Loucy (cell line): ENCODE measurements around the gene SPAM1.
A peak's percentile ranks its signal among the peaks of the same experiment; 100 is the strongest.

ENCODE experiments used
- H2AFZ ChIP-seq: fragments of 200-600 bp; sonication (generic); 2 replicates; pipeline ENCODE4 v1.6.0; 2016; ENCODE audit warnings: antibody characterized with exemption, mild to moderate bottlenecking, low read length, moderate library complexity
- H3F3A ChIP-seq: fragments of 200-600 bp; 2 replicates; pipeline ENCODE4 v1.6.0; 2016; ENCODE audit warnings: antibody characterized with exemption, low read depth, mild to moderate bottlenecking
- H3K27me3 ChIP-seq: fragments of 200-600 bp; sonication (generic); 2 replicates; pipeline ENCODE4 v1.6.1; 2014; ENCODE audit warnings: low read length, mild to moderate bottlenecking; ENCODE audit not compliant: insufficient read depth, poor library complexity, severe bottlenecking
- H3K36me3 ChIP-seq: fragments of 200-600 bp; sonication (generic); 2 replicates; pipeline ENCODE4 v1.6.1; 2016; ENCODE audit warnings: low read length; ENCODE audit not compliant: insufficient read depth
- H3K4me1 ChIP-seq: fragments of 200-600 bp; sonication (generic); 2 replicates; pipeline ENCODE4 v1.5.1; 2014; ENCODE audit warnings: low read length, mild to moderate bottlenecking; ENCODE audit not compliant: insufficient read depth, poor library complexity, severe bottlenecking
- H3K4me2 ChIP-seq: fragments of 200-600 bp; sonication (generic); 2 replicates; pipeline ENCODE4 v1.6.0; 2014; ENCODE audit warnings: antibody characterized with exemption, low read length, low read depth, mild to moderate bottlenecking; ENCODE audit not compliant: poor library complexity, severe bottlenecking
- H3K4me3 ChIP-seq: fragments of 200-600 bp; sonication (generic); 2 replicates; pipeline ENCODE4 v1.5.1; 2014; ENCODE audit warnings: low read length, mild to moderate bottlenecking, mixed read lengths; ENCODE audit not compliant: poor library complexity, severe bottlenecking
- H3K79me2 ChIP-seq: fragments of 200-600 bp; sonication (generic); 2 replicates; pipeline ENCODE4 v1.6.1; 2014; ENCODE audit warnings: low read length; ENCODE audit not compliant: insufficient read depth
- H3K9ac ChIP-seq: fragments of 200-600 bp; sonication (generic); 2 replicates; pipeline ENCODE4 v1.6.0; 2014; ENCODE audit warnings: mild to moderate bottlenecking, low read depth, low read length, moderate library complexity; ENCODE audit not compliant: poor library complexity, severe bottlenecking
- H3K9me2 ChIP-seq: fragments of 200-600 bp; sonication (generic); replicated peaks from 2 replicates; pipeline ENCODE4 v1.6.1; 2016; ENCODE audit warnings: low read depth, low read length, mixed read lengths
- H3K9me3 ChIP-seq: fragments of 200-600 bp; sonication (generic); 2 replicates; pipeline ENCODE4 v1.6.1; 2014; ENCODE audit warnings: mild to moderate bottlenecking, antibody characterized with exemption, low read length, low read depth; ENCODE audit not compliant: insufficient read depth
- H4K20me1 ChIP-seq: fragments of 200-600 bp; sonication (generic); 2 replicates; pipeline ENCODE4 v1.6.0; 2014; ENCODE audit warnings: antibody characterized with exemption, low read length, mild to moderate bottlenecking; ENCODE audit not compliant: insufficient read depth, poor library complexity, severe bottlenecking
- CTCF ChIP-seq: fragments of 200-600 bp; sonication (generic); conservative IDR thresholded peaks from 2 replicates; pipeline ENCODE4 v1.5.1; 2014; ENCODE audit warnings: mild to moderate bottlenecking, antibody characterized with exemption, low read length
- EZH2phosphoT487 ChIP-seq: fragments of 200-600 bp; IDR thresholded peaks from 2 replicates; pipeline ENCODE4 v1.6.1; 2018; ENCODE audit warnings: antibody characterized with exemption, mild to moderate bottlenecking, moderate library complexity, borderline replicate concordance

Gene SPAM1

DNA sequence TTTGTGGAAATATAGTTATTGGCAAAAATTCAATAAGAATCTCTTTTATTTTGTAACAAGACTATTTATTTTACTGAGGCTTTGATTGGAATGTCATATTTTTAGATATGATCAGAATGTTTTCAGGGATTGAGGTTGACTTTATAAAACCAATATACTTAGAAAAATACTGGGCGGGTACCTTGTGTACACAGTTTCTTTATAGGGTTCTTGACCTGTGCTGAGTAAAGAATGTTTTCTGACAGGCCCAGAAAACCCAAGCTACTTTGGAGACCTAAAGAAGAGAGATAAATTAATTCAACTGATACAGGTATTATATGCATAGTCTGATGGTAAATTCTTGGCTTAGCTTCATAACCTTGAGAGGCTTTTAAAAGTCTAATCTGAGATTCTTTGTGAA, 23.9 kb upstream of the SPAM1 start:
- no peaks in the 10 kb centered on the region for H3K79me2 ChIP-seq
- H3K9ac ChIP-seq: no peak overlapping the region
- no peak overlapping the region for H2AFZ ChIP-seq
- TF ChIP-seq EZH2phosphoT487: no peak
- TF ChIP-seq CTCF: no peak
- H3K4me3 ChIP-seq: no peak overlapping the region
- no peak overlapping the region for H3K4me2 ChIP-seq
- H3K4me1 ChIP-seq: no peaks in the 10 kb centered on the region
- no peaks in the 10 kb centered on the region for H3K27me3 ChIP-seq
- no peaks in the 10 kb centered on the region for H4K20me1 ChIP-seq
- H3K9me3 ChIP-seq: no peaks in the 10 kb centered on the region
- H3K36me3 ChIP-seq: no peaks in the 10 kb centered on the region
- no peaks in the 10 kb centered on the region for H3F3A ChIP-seq
- H3K9me2 ChIP-seq: no peaks in the 10 kb centered on the region

- Histone ChIP-seq H3K79me2 (no peaks in the 10 kb centered on the region), H3K36me3 (no peaks in the 10 kb centered on the region), H3K4me3 (no peak overlapping the region), H3K9me2 (no peaks in the 10 kb centered on the region), H3K9me3 (no peaks in the 10 kb centered on the region), H3K27me3 (no peaks in the 10 kb centered on the region), H2AFZ (no peak overlapping the region), H3K4me1 (no peaks in the 10 kb centered on the region), H4K20me1 (no peaks in the 10 kb centered on the region), H3K9ac (no peak overlapping the region), H3F3A (no peaks in the 10 kb centered on the region), H3K4me2 (no peak overlapping the region)
- TF ChIP-seq EZH2phosphoT487 (no peak), CTCF (no peak)
Observed at GRCh38 chr7:123905714-123906113, 19.3 kb upstream of the SPAM1 start.

- H3K4me3 ChIP-seq: no peak overlapping the region
- TF ChIP-seq CTCF (peak; percentile 41; the same call in 1 of the 2 replicates), EZH2phosphoT487 (no peak)
- no peaks in the 10 kb centered on the region for H4K20me1 ChIP-seq
Observed at GRCh38 chr7:123916240-123916724, 8.8 kb upstream of the SPAM1 start.

More at GRCh38 chr7:123916240-123916724, 8.8 kb upstream of the SPAM1 start:
- no peaks in the 10 kb centered on the region for H3K9me2 ChIP-seq
- H2AFZ ChIP-seq: no peak overlapping the region
- H3K9me3 ChIP-seq: no peaks in the 10 kb centered on the region
- H3K9ac ChIP-seq: no peak overlapping the region
- no peak overlapping the region for H3K4me2 ChIP-seq
- H3K4me1 ChIP-seq: no peaks in the 10 kb centered on the region
- no peaks in the 10 kb centered on the region for H3F3A ChIP-seq
- no peaks in the 10 kb centered on the region for H3K36me3 ChIP-seq
- no peaks in the 10 kb centered on the region for H3K79me2 ChIP-seq
- H3K27me3 ChIP-seq: no peaks in the 10 kb centered on the region
